DOHH2 (cell line): ENCODE data around the gene KCNA1.

Source experiments
- H3F3A ChIP-seq: fragments of 200-600 bp; sonication (generic), shearing (Covaris generic); 2 replicates; pipeline ENCODE4 v1.6.0; 2016; ENCODE audit warnings: antibody characterized with exemption, mild to moderate bottlenecking; ENCODE audit not compliant: control insufficient read depth, insufficient read depth
- H3K27ac ChIP-seq: fragments of 200-600 bp; sonication (generic); 2 replicates; pipeline ENCODE4 v1.5.1; 2014; ENCODE audit warnings: low read depth, mild to moderate bottlenecking, low read length, moderate library complexity
- H3K27me3 ChIP-seq: fragments of 200-600 bp; sonication (generic); 2 replicates; pipeline ENCODE4 v1.6.1; 2014; ENCODE audit warnings: mild to moderate bottlenecking, low read length, mixed read lengths; ENCODE audit not compliant: control insufficient read depth
- H3K36me3 ChIP-seq: fragments of 200-600 bp; sonication (generic); 2 replicates; pipeline ENCODE4 v1.6.1; 2014; ENCODE audit warnings: mild to moderate bottlenecking, low read length, moderate library complexity, mixed read lengths; ENCODE audit not compliant: control insufficient read depth
- H3K4me1 ChIP-seq: fragments of 200-600 bp; sonication (generic); 2 replicates; pipeline ENCODE4 v1.6.1; 2014; ENCODE audit warnings: mild to moderate bottlenecking, low read length, mixed read lengths; ENCODE audit not compliant: control insufficient read depth
- H3K4me2 ChIP-seq: fragments of 200-600 bp; sonication (generic); 2 replicates; pipeline ENCODE4 v1.6.0; 2014; ENCODE audit warnings: mild to moderate bottlenecking, low read length, moderate library complexity
- H3K4me3 ChIP-seq: fragments of 200-600 bp; sonication (generic); 2 replicates; pipeline ENCODE4 v1.5.1; 2014; ENCODE audit warnings: mild to moderate bottlenecking, low read length, mixed read lengths
- H3K79me2 ChIP-seq: fragments of 200-600 bp; sonication (generic); 2 replicates; pipeline ENCODE4 v1.6.1; 2014; ENCODE audit warnings: mild to moderate bottlenecking, low read length, mixed read lengths; ENCODE audit not compliant: control insufficient read depth
- H3K9me2 ChIP-seq: fragments of 200-600 bp; sonication (generic); replicated peaks from 2 replicates; pipeline ENCODE4 v1.6.1; 2014; ENCODE audit warnings: mild to moderate bottlenecking, low read length, mixed read lengths; ENCODE audit not compliant: control insufficient read depth
- H3K9me3 ChIP-seq: fragments of 200-600 bp; sonication (generic); 2 replicates; pipeline ENCODE4 v1.6.1; 2014; ENCODE audit warnings: antibody characterized with exemption, low read length, mixed read lengths; ENCODE audit not compliant: control insufficient read depth, insufficient read depth
- H4K20me1 ChIP-seq: fragments of 200-600 bp; sonication (generic); 2 replicates; pipeline ENCODE4 v1.6.0; 2014; ENCODE audit warnings: low read depth, mild to moderate bottlenecking, antibody characterized with exemption, low read length, moderate library complexity; ENCODE audit not compliant: control insufficient read depth, insufficient read depth
- CTCF ChIP-seq: fragments of 200-600 bp; sonication (generic); IDR thresholded peaks from one replicate; pipeline ENCODE4 v1.5.1; 2014; ENCODE audit warnings: antibody characterized with exemption, mild to moderate bottlenecking, low read depth, low read length; ENCODE audit not compliant: poor library complexity, severe bottlenecking
- EZH2phosphoT487 ChIP-seq: fragments of 200-600 bp; sonication (generic); IDR thresholded peaks from 2 replicates; pipeline ENCODE4 v1.6.1; 2017; ENCODE audit warnings: borderline replicate concordance, mild to moderate bottlenecking, antibody characterized with exemption, low read length, moderate library complexity, mixed read lengths

KCNA1 gene

GRCh38 chr12:4870423-4870822 lies 39.3 kb upstream of the KCNA1 start:
- H3K9me2 ChIP-seq, result no peaks in the 10 kb centered on the region
- peaks cover 14% of the 10 kb centered on the region for H3K27me3 ChIP-seq
- no peaks in the 10 kb centered on the region for H4K20me1 ChIP-seq
- no peak overlapping the region for H3K4me3 ChIP-seq
- H3K36me3 ChIP-seq, result no peaks in the 10 kb centered on the region
- no peaks in the 10 kb centered on the region for H3K4me1 ChIP-seq
- no peaks in the 10 kb centered on the region for H3K79me2 ChIP-seq
- no peaks in the 10 kb centered on the region for H3K9me3 ChIP-seq
- H3F3A ChIP-seq, result no peaks in the 10 kb centered on the region
- no peak overlapping the region for H3K4me2 ChIP-seq
- H3K27ac ChIP-seq, result no peak overlapping the region
- TF ChIP-seq CTCF (no peak), EZH2phosphoT487 (no peak)

GRCh38 chr12:4871514-4871913 lies 38.2 kb upstream of the KCNA1 start:
- H4K20me1 ChIP-seq, result no peaks in the 10 kb centered on the region
- no peaks in the 10 kb centered on the region for H3K4me1 ChIP-seq
- H3K4me3 ChIP-seq, result no peak overlapping the region
- H3F3A ChIP-seq, result no peaks in the 10 kb centered on the region
- H3K9me3 ChIP-seq, result no peaks in the 10 kb centered on the region
- H3K36me3 ChIP-seq, result no peaks in the 10 kb centered on the region
- H3K4me2 ChIP-seq, result no peak overlapping the region
- no peak overlapping the region for H3K27ac ChIP-seq
- peaks cover 8% of the 10 kb centered on the region; the same call in 1 of the 2 replicates for H3K27me3 ChIP-seq
- no peaks in the 10 kb centered on the region for H3K79me2 ChIP-seq
- no peaks in the 10 kb centered on the region for H3K9me2 ChIP-seq
- TF ChIP-seq CTCF, result no peak
- TF ChIP-seq EZH2phosphoT487, result no peak

- 0 out of 2 replicates have a peak, but pooled peaks cover under 1% of the 10 kb centered on the region for H3K9me3 ChIP-seq
- H4K20me1 ChIP-seq, result no peaks in the 10 kb centered on the region
Observed at GRCh38 chr12:4873947-4874346, 35.8 kb upstream of the KCNA1 start.

More at GRCh38 chr12:4873947-4874346, 35.8 kb upstream of the KCNA1 start:
- Histone ChIP-seq H3K36me3 (no peaks in the 10 kb centered on the region), H3K4me1 (no peaks in the 10 kb centered on the region), H3K27me3 (0 out of 2 replicates have a peak, but pooled peaks cover 3% of the 10 kb centered on the region), H3K4me2 (no peak overlapping the region), H3F3A (no peaks in the 10 kb centered on the region), H3K9me2 (no peaks in the 10 kb centered on the region), H3K27ac (no peak overlapping the region), H3K4me3 (no peak overlapping the region), H3K79me2 (no peaks in the 10 kb centered on the region)
- TF ChIP-seq EZH2phosphoT487 (no peak), CTCF (no peak)
